Activated T-cell treated with anti-CD3 and anti-CD28 coated beads, Interleukin-2, amount 50 U/mL, for 24 hours (primary cell): ENCODE data around the gene CAPN5.

Experiments used
- DNase-seq: peaks from one replicate; pipeline ENCODE4 v3.0.0-alpha.2; 2020
- H3K27ac Mint-ChIP-seq: 2 replicates; pipeline ENCODE4 v1.8.0; 2020; ENCODE audit warnings: mild to moderate bottlenecking, mixed read lengths
- H3K27me3 Mint-ChIP-seq: 2 replicates; pipeline ENCODE4 v1.8.0; 2020; ENCODE audit warnings: mixed read lengths
- H3K36me3 Mint-ChIP-seq: 2 replicates; pipeline ENCODE4 v1.8.0; 2020; ENCODE audit warnings: low read depth, mixed read lengths
- H3K4me1 Mint-ChIP-seq: 2 replicates; pipeline ENCODE4 v1.8.0; 2020; ENCODE audit warnings: low read depth, mixed read lengths
- H3K4me3 Mint-ChIP-seq: 2 replicates; pipeline ENCODE4 v1.8.0; 2020; ENCODE audit warnings: mild to moderate bottlenecking, moderate library complexity, mixed read lengths
- H3K9me3 Mint-ChIP-seq: 2 replicates; pipeline ENCODE4 v1.8.0; 2020; ENCODE audit warnings: mixed read lengths

Gene CAPN5

GRCh38 chr11:77065878-77066228, 918 bp upstream of the CAPN5 start:
- Mint-ChIP-seq H3K4me3 (peak overlapping the region; percentile 76), H3K9me3 (peaks cover 2% of the 10 kb centered on the region), H3K27me3 (no peaks in the 10 kb centered on the region), H3K4me1 (peaks cover 12% of the 10 kb centered on the region), H3K27ac (peak overlapping the region; percentile 77), H3K36me3 (no peaks in the 10 kb centered on the region)
- DNase-seq = peak; percentile 43

- H3K27me3 Mint-ChIP-seq = no peaks in the 10 kb centered on the region
- no peaks in the 10 kb centered on the region for H3K36me3 Mint-ChIP-seq
- H3K4me1 Mint-ChIP-seq = peaks cover 23% of the 10 kb centered on the region
- no peak overlapping the region for H3K27ac Mint-ChIP-seq
- no peaks in the 10 kb centered on the region for H3K9me3 Mint-ChIP-seq
- no peak for DNase-seq
- H3K4me3 Mint-ChIP-seq = peak overlapping the region; percentile 63
Observed at GRCh38 chr11:77067861-77068443, 1.2 kb downstream of the CAPN5 start.

GRCh38 chr11:77068457-77069335, 1.9 kb downstream of the CAPN5 start:
- H3K36me3 Mint-ChIP-seq = no peaks in the 10 kb centered on the region
- no peaks in the 10 kb centered on the region for H3K9me3 Mint-ChIP-seq
- H3K27me3 Mint-ChIP-seq = no peaks in the 10 kb centered on the region
- H3K4me3 Mint-ChIP-seq = no peak overlapping the region
- H3K4me1 Mint-ChIP-seq = peaks cover 29% of the 10 kb centered on the region
- DNase-seq = no peak
- H3K27ac Mint-ChIP-seq = no peak overlapping the region

- Mint-ChIP-seq H3K4me3 (no peak overlapping the region), H3K9me3 (no peaks in the 10 kb centered on the region), H3K27me3 (no peaks in the 10 kb centered on the region), H3K36me3 (no peaks in the 10 kb centered on the region), H3K4me1 (peaks cover 29% of the 10 kb centered on the region), H3K27ac (no peak overlapping the region)
- DNase-seq = no peak
Observed at GRCh38 chr11:77069336-77069968, 2.7 kb downstream of the CAPN5 start.

GRCh38 chr11:77069969-77070582, 3.3 kb downstream of the CAPN5 start:
- H3K9me3 Mint-ChIP-seq = no peaks in the 10 kb centered on the region
- no peaks in the 10 kb centered on the region for H3K36me3 Mint-ChIP-seq
- H3K27ac Mint-ChIP-seq = no peak overlapping the region
- H3K4me3 Mint-ChIP-seq = no peak overlapping the region
- H3K4me1 Mint-ChIP-seq = peaks cover 29% of the 10 kb centered on the region
- no peaks in the 10 kb centered on the region for H3K27me3 Mint-ChIP-seq
- DNase-seq = peak; percentile 20

GRCh38 chr11:77071077-77071476, 4.3 kb downstream of the CAPN5 start:
- Mint-ChIP-seq H3K27me3 (no peaks in the 10 kb centered on the region), H3K36me3 (no peaks in the 10 kb centered on the region), H3K4me1 (peaks cover 23% of the 10 kb centered on the region), H3K9me3 (no peaks in the 10 kb centered on the region), H3K4me3 (no peak overlapping the region), H3K27ac (no peak overlapping the region)
- DNase-seq = peak; percentile 14

- H3K4me1 Mint-ChIP-seq = peaks cover 22% of the 10 kb centered on the region
- H3K36me3 Mint-ChIP-seq = no peaks in the 10 kb centered on the region
- H3K27me3 Mint-ChIP-seq = no peaks in the 10 kb centered on the region
- no peaks in the 10 kb centered on the region for H3K9me3 Mint-ChIP-seq
- peak overlapping the region; percentile 32 for H3K27ac Mint-ChIP-seq
- DNase-seq = peak; percentile 29
- H3K4me3 Mint-ChIP-seq = no peak overlapping the region
Observed at GRCh38 chr11:77071671-77072605, 5.2 kb downstream of the CAPN5 start.

- H3K27me3 Mint-ChIP-seq = no peaks in the 10 kb centered on the region
- no peak for DNase-seq
- no peak overlapping the region for H3K27ac Mint-ChIP-seq
- no peaks in the 10 kb centered on the region for H3K36me3 Mint-ChIP-seq
- peaks cover 18% of the 10 kb centered on the region for H3K4me1 Mint-ChIP-seq
- no peak overlapping the region for H3K4me3 Mint-ChIP-seq
- no peaks in the 10 kb centered on the region for H3K9me3 Mint-ChIP-seq
Observed at GRCh38 chr11:77072851-77073327, 6.1 kb downstream of the CAPN5 start.

- Mint-ChIP-seq H3K4me1 (peaks cover 18% of the 10 kb centered on the region), H3K36me3 (no peaks in the 10 kb centered on the region), H3K4me3 (no peak overlapping the region), H3K27me3 (no peaks in the 10 kb centered on the region), H3K27ac (no peak overlapping the region), H3K9me3 (no peaks in the 10 kb centered on the region)
- peak; percentile 34 for DNase-seq
Observed at GRCh38 chr11:77073328-77074001, 6.7 kb downstream of the CAPN5 start.

GRCh38 chr11:77074205-77074604, 7.4 kb downstream of the CAPN5 start:
- Mint-ChIP-seq H3K27ac (no peak overlapping the region), H3K9me3 (no peaks in the 10 kb centered on the region), H3K4me3 (no peak overlapping the region), H3K4me1 (peaks cover 18% of the 10 kb centered on the region), H3K36me3 (no peaks in the 10 kb centered on the region), H3K27me3 (no peaks in the 10 kb centered on the region)
- DNase-seq = no peak

GRCh38 chr11:77074626-77075221, 8.0 kb downstream of the CAPN5 start:
- Mint-ChIP-seq H3K4me3 (no peak overlapping the region), H3K9me3 (no peaks in the 10 kb centered on the region), H3K36me3 (no peaks in the 10 kb centered on the region), H3K27me3 (no peaks in the 10 kb centered on the region), H3K4me1 (peaks cover 18% of the 10 kb centered on the region), H3K27ac (no peak overlapping the region)
- no peak for DNase-seq

GRCh38 chr11:77075425-77075905, 8.7 kb downstream of the CAPN5 start:
- no peak overlapping the region for H3K27ac Mint-ChIP-seq
- H3K36me3 Mint-ChIP-seq = no peaks in the 10 kb centered on the region
- no peaks in the 10 kb centered on the region for H3K27me3 Mint-ChIP-seq
- peaks cover 18% of the 10 kb centered on the region for H3K4me1 Mint-ChIP-seq
- H3K4me3 Mint-ChIP-seq = no peak overlapping the region
- no peaks in the 10 kb centered on the region for H3K9me3 Mint-ChIP-seq
- DNase-seq = no peak

GRCh38 chr11:77079666-77080065, 12.9 kb downstream of the CAPN5 start:
- Mint-ChIP-seq H3K4me3 (no peak overlapping the region), H3K27me3 (no peaks in the 10 kb centered on the region), H3K4me1 (peaks cover 17% of the 10 kb centered on the region), H3K9me3 (no peaks in the 10 kb centered on the region), H3K36me3 (no peaks in the 10 kb centered on the region), H3K27ac (no peak overlapping the region)
- DNase-seq = no peak
